NCI-H524 treated with DMSO at 0.1 percent for 48 hours (cell line): ENCODE results near the gene TNFSF10.
"Not testable (repeated sequence)": the region's sequence is repeated elsewhere in the genome, so short reads cannot be mapped to it uniquely, and the experiment has no call there.

Source experiments
- DNase-seq: peaks from one replicate; lab custom pipeline; 2025; lab: John Stamatoyannopoulos, UW

Gene TNFSF10

GRCh38 chr3:172543884-172544283, 20.7 kb upstream of the TNFSF10 start:
- DNase-seq = no peak

- no peak for DNase-seq
Measured at GRCh38 chr3:172543419-172543818, 20.2 kb upstream of the TNFSF10 start.

DNA sequence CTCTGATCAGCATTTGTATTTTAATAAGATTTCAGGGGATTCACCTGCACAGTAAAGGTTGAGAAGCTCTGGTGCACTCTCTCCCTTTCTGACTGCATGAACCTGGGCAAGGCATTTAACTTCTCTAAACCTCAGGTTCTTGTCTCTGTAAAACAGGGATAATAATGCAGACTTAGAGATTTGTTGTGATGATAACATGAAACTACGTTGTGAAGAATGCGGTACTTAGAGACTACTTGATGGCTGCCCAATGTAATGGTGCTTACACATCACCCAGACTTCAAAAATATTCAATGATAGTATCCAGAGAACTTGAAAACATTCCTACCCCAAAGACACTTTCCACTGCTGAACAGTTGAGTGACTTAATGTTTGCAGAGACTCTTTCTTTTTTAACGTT, 19.8 kb upstream of the TNFSF10 start:
- DNase-seq = no peak

DNA sequence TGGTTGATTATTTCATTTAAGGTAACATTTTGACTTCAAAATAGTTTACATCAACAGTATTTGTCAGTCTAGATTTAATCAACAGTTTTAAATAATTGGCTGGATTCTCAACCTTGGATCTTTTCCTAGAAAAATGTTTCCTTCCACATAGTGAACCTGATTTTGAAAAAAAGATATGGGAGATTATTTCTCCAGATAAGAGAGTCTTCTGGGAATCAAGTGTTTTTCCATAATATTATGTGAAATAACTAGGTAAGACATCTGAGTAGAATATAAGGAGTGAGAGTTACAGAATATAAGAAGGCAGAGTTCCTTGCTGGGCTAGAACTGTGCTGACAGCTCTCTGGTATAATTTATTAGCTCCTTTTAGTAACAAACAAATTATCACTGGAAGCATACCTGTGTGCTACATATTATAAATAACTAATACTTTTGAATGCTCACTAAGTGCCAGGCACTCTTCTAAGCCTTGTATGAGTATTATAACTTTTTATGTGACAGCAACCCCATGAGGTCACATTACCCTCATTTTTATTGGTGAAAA, 18.8 kb upstream of the TNFSF10 start:
- no peak for DNase-seq

DNA sequence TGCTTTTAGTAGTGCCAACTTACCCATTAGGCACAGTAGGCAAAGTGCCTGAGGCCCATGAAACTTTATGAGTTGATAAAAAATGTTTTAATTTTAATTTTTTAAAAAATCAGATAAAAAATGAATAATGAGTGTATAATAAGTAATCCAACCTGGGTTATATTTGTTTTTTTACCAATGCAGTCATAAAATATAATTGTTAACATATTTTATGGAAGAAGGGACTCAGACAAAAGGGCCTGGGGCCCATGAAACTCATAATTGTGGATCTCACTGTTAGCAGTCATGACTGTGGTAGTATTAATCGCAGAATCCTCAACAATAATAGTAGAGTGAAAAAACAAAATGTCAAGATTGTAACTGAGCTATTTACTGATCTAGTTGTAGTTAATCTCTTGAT, 16.8 kb upstream of the TNFSF10 start:
- DNase-seq = no peak

- no peak for DNase-seq
Measured at GRCh38 chr3:172539273-172539672, 16.0 kb upstream of the TNFSF10 start.

- DNase-seq = no peak
Measured at GRCh38 chr3:172538368-172539151, 15.3 kb upstream of the TNFSF10 start.

DNA sequence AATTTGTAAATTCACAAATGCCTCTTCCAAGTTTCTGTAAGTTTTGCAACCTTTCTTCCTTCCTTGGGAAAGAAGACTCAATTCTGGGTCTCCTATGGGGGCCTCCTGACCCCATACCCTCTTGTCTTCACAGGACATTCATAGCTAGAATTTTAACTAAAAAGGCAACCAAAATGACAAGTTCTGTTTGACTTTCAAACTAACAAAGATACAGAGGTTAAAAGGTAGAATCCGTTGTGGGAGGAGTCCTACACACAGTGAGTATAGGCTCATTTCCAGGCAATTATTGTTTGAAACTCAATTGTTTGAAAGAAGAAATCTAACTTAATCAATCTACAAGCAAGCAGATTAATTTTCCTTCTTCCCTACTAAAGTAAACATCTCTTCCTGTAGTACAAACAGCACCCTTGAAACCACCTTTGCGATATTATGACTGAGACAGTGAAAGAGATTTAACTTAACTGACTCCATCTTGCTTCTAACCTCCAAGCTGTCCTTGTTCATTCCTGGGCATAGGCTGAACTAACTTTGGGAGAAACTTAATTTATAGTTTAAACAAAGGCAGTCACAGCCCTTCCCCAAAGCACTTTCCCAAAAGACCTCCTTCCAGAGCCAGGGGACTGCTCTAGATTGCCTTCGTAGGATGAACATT, 14.4 kb upstream of the TNFSF10 start:
- no peak for DNase-seq

- DNase-seq = no peak
Measured at GRCh38 chr3:172536993-172537419, 13.8 kb upstream of the TNFSF10 start.

DNA sequence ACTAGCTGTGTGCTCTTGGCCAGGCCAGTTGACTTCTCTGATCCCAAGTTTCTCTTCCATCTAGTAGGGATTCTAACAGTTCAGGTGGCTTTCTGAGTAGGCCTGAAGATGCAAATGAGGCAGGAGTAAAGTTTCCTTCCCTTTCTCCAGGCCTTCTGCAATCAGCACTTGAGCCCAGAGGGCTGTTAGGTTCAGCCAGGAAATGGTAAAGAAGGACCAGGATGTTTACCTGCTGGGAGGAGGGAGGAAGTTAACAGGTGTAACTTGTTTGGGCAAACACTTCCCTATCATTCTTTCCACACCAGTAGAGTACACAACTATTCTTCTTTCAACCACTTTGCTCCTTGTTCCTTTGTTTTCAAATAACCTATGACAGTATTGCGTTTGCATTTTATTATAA, 13.3 kb upstream of the TNFSF10 start:
- DNase-seq = no peak

DNA sequence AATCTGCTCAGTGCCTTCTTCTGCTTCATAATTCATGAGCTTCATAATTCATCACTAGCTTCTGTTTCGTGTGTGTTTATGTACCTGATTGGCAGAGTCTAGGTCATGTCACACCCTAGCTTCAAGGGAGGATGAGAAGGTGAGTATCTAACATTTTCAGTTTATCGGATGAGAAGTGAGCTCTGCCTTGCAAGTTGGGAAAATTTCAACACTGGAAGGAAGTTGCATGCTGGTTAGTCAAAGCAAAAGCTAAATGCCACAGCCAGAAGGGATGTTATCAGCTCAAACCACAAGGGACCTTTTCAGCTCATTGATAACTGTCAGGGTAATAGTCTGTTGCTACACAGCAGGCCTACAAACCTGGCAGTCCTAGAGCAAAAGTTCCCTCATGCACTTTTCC, 7.3 kb upstream of the TNFSF10 start:
- no peak for DNase-seq

- DNase-seq = no peak
Measured at GRCh38 chr3:172530101-172530561, 6.9 kb upstream of the TNFSF10 start.

DNA sequence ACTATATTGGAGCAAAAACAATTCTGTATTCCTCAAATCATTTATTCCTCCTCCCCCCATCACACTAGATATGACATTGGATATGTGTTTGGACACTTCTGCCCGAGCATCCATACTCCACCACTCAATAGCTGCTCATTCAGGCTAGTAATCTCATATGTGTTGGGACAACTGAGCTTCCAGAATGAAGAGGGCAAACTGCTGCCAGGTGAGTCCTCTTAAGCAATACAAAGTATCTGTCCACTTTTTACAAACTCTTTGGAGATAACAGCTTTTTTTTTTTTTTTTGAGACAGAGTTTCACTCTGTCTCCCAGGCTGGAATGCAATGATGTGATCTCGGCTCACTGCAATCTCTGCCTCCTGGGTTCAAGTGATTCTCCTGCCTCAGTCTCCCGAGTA, 5.4 kb upstream of the TNFSF10 start:
- no peak for DNase-seq

- no peak for DNase-seq
Measured at GRCh38 chr3:172527306-172527705, 4.1 kb upstream of the TNFSF10 start.

GRCh38 chr3:172525116-172525613, 1.9 kb upstream of the TNFSF10 start:
- no peak for DNase-seq

DNA sequence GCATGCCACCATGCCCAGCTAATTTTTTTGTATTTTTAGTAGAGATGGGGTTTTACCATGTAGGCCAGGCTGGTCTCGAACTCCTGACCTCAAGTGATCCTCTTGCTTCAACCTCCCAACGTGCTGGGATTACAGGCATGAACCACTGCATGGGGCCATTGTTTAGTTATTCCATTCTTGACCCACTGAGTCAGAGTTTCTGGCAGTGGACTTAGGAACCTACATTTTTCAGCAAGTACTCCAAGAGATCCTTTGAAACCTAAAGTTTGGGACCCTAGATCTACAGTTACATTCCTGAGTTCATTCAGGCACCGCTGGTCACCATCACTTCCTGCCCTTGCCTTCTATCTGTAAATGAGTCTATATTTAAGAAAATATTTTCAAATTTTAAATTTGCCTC, 1.4 kb upstream of the TNFSF10 start:
- no peak for DNase-seq

- not testable (repeated sequence) for DNase-seq
Measured at GRCh38 chr3:172521837-172522726, 1.1 kb downstream of the TNFSF10 start.

- DNase-seq = no peak
Measured at GRCh38 chr3:172520301-172520831, 2.9 kb downstream of the TNFSF10 start.

DNA sequence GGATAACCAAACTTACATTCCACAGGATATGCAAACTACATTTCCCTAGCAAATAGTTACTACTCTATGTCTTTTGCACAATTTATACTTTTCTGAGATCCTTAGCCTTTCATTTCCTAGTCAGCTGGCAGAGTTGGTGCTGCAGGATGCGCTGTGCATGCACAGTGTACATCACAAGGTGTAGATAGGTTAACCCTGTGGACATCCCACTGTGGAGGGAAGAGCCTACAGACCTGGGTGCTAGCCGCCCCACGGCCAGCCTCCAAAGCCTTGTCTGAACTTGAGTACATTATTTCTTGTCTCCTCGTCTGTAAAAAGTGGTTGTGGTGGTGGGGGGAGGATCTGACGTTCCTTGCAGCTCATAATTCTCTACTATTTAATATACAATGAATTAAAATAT, 3.5 kb downstream of the TNFSF10 start:
- DNase-seq = no peak

- no peak for DNase-seq
Measured at GRCh38 chr3:172518929-172519640, 4.1 kb downstream of the TNFSF10 start.

GRCh38 chr3:172517859-172518466, 5.3 kb downstream of the TNFSF10 start:
- no peak for DNase-seq
